NCI-H524 treated with DMSO at 0.1 percent for 48 hours (cell line): ENCODE data around the gene DIPK1A.
A peak's percentile ranks its signal among the peaks of the same experiment; 100 is the strongest.
"Not testable (repeated sequence)": the region's sequence is repeated elsewhere in the genome, so short reads cannot be mapped to it uniquely, and the experiment has no call there.

ENCODE experiments used
- DNase-seq: peaks from one replicate; lab custom pipeline; 2025; lab: John Stamatoyannopoulos, UW

DIPK1A gene

GRCh38 chr1:92921031-92922023 is 39.9 kb downstream of the DIPK1A start:
- no peak for DNase-seq

GRCh38 chr1:92916899-92917298 is 44.4 kb downstream of the DIPK1A start:
- DNase-seq = no peak

- no peak for DNase-seq
Measured at GRCh38 chr1:92915547-92915946, 45.7 kb downstream of the DIPK1A start.

- DNase-seq = no peak
Measured at GRCh38 chr1:92913093-92913819, 48.0 kb downstream of the DIPK1A start.

- no peak for DNase-seq
Measured at GRCh38 chr1:92910081-92910480, 51.2 kb downstream of the DIPK1A start.

GRCh38 chr1:92909321-92909720 is 51.9 kb downstream of the DIPK1A start:
- DNase-seq = no peak

GRCh38 chr1:92907949-92908684 is 53.1 kb downstream of the DIPK1A start:
- DNase-seq = no peak

GRCh38 chr1:92903765-92904164 is 57.5 kb downstream of the DIPK1A start:
- no peak for DNase-seq

- no peak for DNase-seq
Measured at GRCh38 chr1:92902406-92902744, 58.9 kb downstream of the DIPK1A start.

GRCh38 chr1:92901699-92902405 is 59.4 kb downstream of the DIPK1A start:
- peak; percentile 51 for DNase-seq

GRCh38 chr1:92901126-92901525 is 60.1 kb downstream of the DIPK1A start:
- no peak for DNase-seq

- DNase-seq = no peak
Measured at GRCh38 chr1:92900539-92900938, 60.7 kb downstream of the DIPK1A start.

GRCh38 chr1:92899780-92900179 is 61.5 kb downstream of the DIPK1A start:
- DNase-seq = no peak

GRCh38 chr1:92898053-92898452 is 63.2 kb downstream of the DIPK1A start:
- DNase-seq = not testable (repeated sequence)

GRCh38 chr1:92887465-92887864 is 73.8 kb downstream of the DIPK1A start:
- DNase-seq = no peak

- DNase-seq = no peak
Measured at GRCh38 chr1:92886886-92887419, 74.3 kb downstream of the DIPK1A start.

- DNase-seq = no peak
Measured at GRCh38 chr1:92884195-92884594, 77.1 kb downstream of the DIPK1A start.

- DNase-seq = no peak
Measured at GRCh38 chr1:92883297-92883696, 78.0 kb downstream of the DIPK1A start.

GRCh38 chr1:92882819-92883218 is 78.4 kb downstream of the DIPK1A start:
- DNase-seq = no peak

- DNase-seq = no peak
Measured at GRCh38 chr1:92881391-92881790, 79.9 kb downstream of the DIPK1A start.

- DNase-seq = no peak
Measured at GRCh38 chr1:92879316-92879968, 81.8 kb downstream of the DIPK1A start.
